GM12873 (cell line): ENCODE data around the gene LRRC32.

Experiments
- TF ChIP-seq, protein P1 (sequence below): IDR thresholded peaks from 2 replicates; pipeline ENCODE4 v1.5.1; 2012; ENCODE audit warnings: low read depth, mild to moderate bottlenecking, moderate library complexity, low read length, control low read depth; ENCODE audit not compliant: insufficient read depth; ENCODE audit errors: missing control alignments

The LRRC32 gene

GRCh38 chr11:76639621-76640020, 30.9 kb downstream of the LRRC32 start:
- TF ChIP-seq, protein P1, sequence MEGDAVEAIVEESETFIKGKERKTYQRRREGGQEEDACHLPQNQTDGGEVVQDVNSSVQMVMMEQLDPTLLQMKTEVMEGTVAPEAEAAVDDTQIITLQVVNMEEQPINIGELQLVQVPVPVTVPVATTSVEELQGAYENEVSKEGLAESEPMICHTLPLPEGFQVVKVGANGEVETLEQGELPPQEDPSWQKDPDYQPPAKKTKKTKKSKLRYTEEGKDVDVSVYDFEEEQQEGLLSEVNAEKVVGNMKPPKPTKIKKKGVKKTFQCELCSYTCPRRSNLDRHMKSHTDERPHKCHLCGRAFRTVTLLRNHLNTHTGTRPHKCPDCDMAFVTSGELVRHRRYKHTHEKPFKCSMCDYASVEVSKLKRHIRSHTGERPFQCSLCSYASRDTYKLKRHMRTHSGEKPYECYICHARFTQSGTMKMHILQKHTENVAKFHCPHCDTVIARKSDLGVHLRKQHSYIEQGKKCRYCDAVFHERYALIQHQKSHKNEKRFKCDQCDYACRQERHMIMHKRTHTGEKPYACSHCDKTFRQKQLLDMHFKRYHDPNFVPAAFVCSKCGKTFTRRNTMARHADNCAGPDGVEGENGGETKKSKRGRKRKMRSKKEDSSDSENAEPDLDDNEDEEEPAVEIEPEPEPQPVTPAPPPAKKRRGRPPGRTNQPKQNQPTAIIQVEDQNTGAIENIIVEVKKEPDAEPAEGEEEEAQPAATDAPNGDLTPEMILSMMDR = no peak

DNA sequence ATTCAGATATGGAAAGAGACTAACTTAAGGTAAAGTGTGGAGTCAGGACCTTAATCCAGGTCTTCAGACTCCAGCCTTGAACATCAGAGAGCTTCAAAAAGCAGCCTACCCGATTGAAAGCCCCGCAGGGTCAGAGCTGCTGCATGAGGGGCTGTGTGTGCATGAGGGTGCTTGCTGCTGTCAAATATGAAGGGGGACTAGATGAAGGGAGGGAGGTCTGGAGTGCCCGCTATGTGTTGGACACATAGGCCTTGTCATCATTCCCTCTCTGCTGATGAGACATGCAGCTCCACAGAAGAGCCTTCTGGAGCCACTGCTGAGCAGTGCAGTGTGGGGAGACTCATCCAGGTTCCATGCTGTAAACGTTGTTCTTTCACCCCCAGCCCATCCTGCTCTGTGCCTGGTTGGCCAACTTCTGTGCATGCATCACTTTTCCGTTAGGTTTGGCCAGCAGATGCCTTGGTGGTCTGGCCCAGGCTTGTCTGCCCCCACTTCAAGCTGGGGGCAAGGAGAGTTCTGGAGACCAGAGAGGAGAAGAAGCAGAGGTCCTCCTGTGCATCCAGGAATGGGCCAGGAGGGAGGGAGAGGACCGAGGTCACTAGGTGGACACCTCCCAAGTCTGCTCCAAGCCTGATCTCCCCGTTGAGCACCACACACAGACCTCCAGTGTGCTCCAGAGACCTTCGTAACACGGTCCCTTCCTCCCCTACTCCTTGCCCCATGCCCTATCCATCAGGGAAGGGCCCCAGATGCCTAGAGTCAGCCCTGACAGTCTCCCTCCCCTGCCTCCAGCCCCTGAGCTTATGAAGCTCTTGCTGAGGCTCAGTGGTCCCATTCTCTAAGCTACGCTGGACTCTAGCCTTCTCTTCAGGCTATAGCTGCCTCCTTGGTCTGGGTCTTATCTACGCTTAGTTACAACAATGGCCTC, 32.0 kb downstream of the LRRC32 start:
- TF ChIP-seq, protein P1 = no peak

GRCh38 chr11:76637491-76638269, 32.9 kb downstream of the LRRC32 start:
- TF ChIP-seq, protein P1 = no peak

- TF ChIP-seq, protein P1 = no peak
These were observed 33.6 kb downstream of the LRRC32 start for GRCh38 chr11:76636826-76637460.

GRCh38 chr11:76635991-76636738, 34.4 kb downstream of the LRRC32 start:
- TF ChIP-seq, protein P1 = no peak

DNA sequence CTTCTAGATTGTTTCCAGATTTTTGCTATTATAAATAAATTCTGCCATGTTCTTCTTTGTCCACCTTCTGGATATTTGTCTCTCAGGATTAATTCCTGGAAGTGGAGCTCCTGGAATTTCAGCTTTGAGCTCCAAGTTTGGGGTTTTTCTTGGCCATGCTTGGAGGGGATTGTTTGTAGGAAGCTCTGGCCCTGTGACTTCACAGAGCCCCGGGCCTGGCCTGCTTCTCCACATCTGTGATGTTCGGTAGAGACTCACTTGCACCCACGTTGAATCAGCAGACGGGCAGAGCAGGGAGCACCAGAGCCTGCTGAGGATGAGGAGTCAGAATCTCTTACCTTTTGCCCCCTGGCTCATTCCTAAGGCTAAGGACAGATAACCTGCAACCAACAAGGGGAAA, 35.7 kb downstream of the LRRC32 start:
- TF ChIP-seq, protein P1 = no peak
